ENCODE data around the gene SLC26A2.

- TF ChIP-seq CTCF (IDR thresholded peaks at IDR 0.05; ENCODE audit: poor library complexity) (no peak), EZH2 (IDR thresholded peaks at IDR 0.05; ENCODE audit: borderline replicate concordance) (no peak), EZH2phosphoT487 (IDR thresholded peaks at IDR 0.05; ENCODE audit: low read depth, severe bottlenecking, unreplicated experiment) (no peak)
Measured at GRCh38 chr5:150013931-150014330, 53.4 kb downstream of the SLC26A2 start.
